T1000 (cell line): ENCODE results near the gene TNFSF12.

Experiments used
- DNase-seq: peaks from one replicate; lab custom pipeline; 2025; ENCODE audit warnings: mixed read lengths; lab: John Stamatoyannopoulos, UW

TNFSF12 gene

GRCh38 chr17:7548585-7549400 is at the start of gene TNFSF12:
TSS of gene TNFSF12 (plus strand) at chr17:7549058. CDS start at chr17:7549154, 96 bp downstream.
- peak; percentile 12 for DNase-seq

- DNase-seq, result no peak
These were observed 49.7 kb upstream of the TNFSF12 start for GRCh38 chr17:7499161-7499560.

- DNase-seq, result no peak
These were observed 47.1 kb upstream of the TNFSF12 start for GRCh38 chr17:7501729-7502128.

- no peak for DNase-seq
These were observed 46.5 kb upstream of the TNFSF12 start for GRCh38 chr17:7502171-7502847.

GRCh38 chr17:7502987-7503386 is 45.9 kb upstream of the TNFSF12 start:
- DNase-seq, result no peak

- DNase-seq, result no peak
These were observed 45.3 kb upstream of the TNFSF12 start for GRCh38 chr17:7503521-7503920.

GRCh38 chr17:7508145-7508544 is 40.7 kb upstream of the TNFSF12 start:
- DNase-seq, result no peak

- DNase-seq, result no peak
These were observed 40.0 kb upstream of the TNFSF12 start for GRCh38 chr17:7508846-7509245.

- no peak for DNase-seq
These were observed 38.9 kb upstream of the TNFSF12 start for GRCh38 chr17:7509937-7510336.

- no peak for DNase-seq
These were observed 37.8 kb upstream of the TNFSF12 start for GRCh38 chr17:7511108-7511507.

- no peak for DNase-seq
These were observed 36.8 kb upstream of the TNFSF12 start for GRCh38 chr17:7512105-7512504.

- DNase-seq, result no peak
These were observed 35.9 kb upstream of the TNFSF12 start for GRCh38 chr17:7512824-7513540.

GRCh38 chr17:7513850-7514419 is 34.9 kb upstream of the TNFSF12 start:
- no peak for DNase-seq

GRCh38 chr17:7515911-7516610 is 32.8 kb upstream of the TNFSF12 start:
- DNase-seq, result no peak

- DNase-seq, result no peak
These were observed 25.8 kb upstream of the TNFSF12 start for GRCh38 chr17:7523033-7523432.

- DNase-seq, result no peak
These were observed 20.0 kb upstream of the TNFSF12 start for GRCh38 chr17:7528842-7529241.

- DNase-seq, result no peak
These were observed 18.6 kb upstream of the TNFSF12 start for GRCh38 chr17:7530023-7530900.

GRCh38 chr17:7538050-7538449 is 10.8 kb upstream of the TNFSF12 start:
- no peak for DNase-seq

GRCh38 chr17:7538891-7539545 is 9.8 kb upstream of the TNFSF12 start:
- peak; percentile 18 for DNase-seq

- no peak for DNase-seq
These were observed 7.7 kb upstream of the TNFSF12 start for GRCh38 chr17:7541074-7541621.
